Body of pancreas (tissue), 4 donors: ENCODE results near the gene RNF213. TPM values are rescaled to one million over a fixed set of nuclear protein-coding genes. Genes with fewer than 3 reads are reported as not detected.

ENCODE experiments used
- ATAC-seq: fragments of 150-250 bp; one replicate; pipeline ENCODE4 v1.9.1; 2016
- DNase-seq, 4 donors: peaks; one replicate each; pipeline ENCODE4 v3.0.0-alpha.2; 2019
- H3K27ac ChIP-seq, 4 donors: fragments of 200-600 bp; sonication (generic); 1 replicate in 3 of 4; 2 replicates in 1 of 4; pipeline versions ENCODE4 v1.5.1 to v1.6.1; 2016 to 2019; ENCODE audit warnings: mild to moderate bottlenecking in 1 of 4, mixed read lengths in 1 of 4, moderate library complexity in 1 of 4
- H3K27me3 ChIP-seq, 2 donors: fragments of 200-600 bp; sonication (generic); one replicate each; pipeline ENCODE4 v1.6.0; 2016; ENCODE audit warnings: mild to moderate bottlenecking in 1 of 2
- H3K36me3 ChIP-seq, 2 donors: fragments of 200-600 bp; sonication (generic); replicated peaks in 1 of 2; 2 replicates each; pipeline ENCODE4 v1.5.1; 2016; ENCODE audit warnings: low read depth in 2 of 2; ENCODE audit not compliant: insufficient read depth in 1 of 2
- H3K4me1 ChIP-seq: fragments of 200-600 bp; sonication (generic); one replicate; pipeline ENCODE4 v1.6.0; 2016
- H3K4me3 ChIP-seq, 2 donors: fragments of 200-600 bp; sonication (generic); 1 replicate in 1 of 2; 2 replicates in 1 of 2; pipeline ENCODE4 v1.5.1; 2016 to 2019
- H3K9me3 ChIP-seq, 3 donors: fragments of 200-600 bp; sonication (generic); 1 replicate in 2 of 3; 2 replicates in 1 of 3; pipeline ENCODE4 v1.5.1; 2016
- POLR2A ChIP-seq, 3 donors: fragments of 450-650 bp; IDR thresholded peaks; one replicate each; pipeline ENCODE4 v1.6.1; 2016; ENCODE audit warnings: antibody characterized with exemption in 3 of 3, mild to moderate bottlenecking in 2 of 3
- WGBS, 2 donors: methylation state at CpG; one replicate each; pipeline ENCODE4 v1.1.5; 2017; 5-methylcytosine and 5-hydroxymethylcytosine counted together
- intact Hi-C: fragments of 100-400 bp; cut with DNase I; formaldehyde crosslinking; loops from one replicate; pipeline ENCODE4 v1.15.1; 2023
- total RNA-seq, 2 donors: library from RNA; depleted of rRNA; stranded (reverse); fragments of >200 nt; gene quantifications; one replicate each; pipeline ENCODE4 v1.1.0, GENCODE V29; 2016
- TF ChIP-seq, protein P1 (sequence below), 7 experiments: fragments of 450-650 bp in 4 of 7; fragments of 200-600 bp in 3 of 7; sonication (generic) in 3 of 7; IDR thresholded peaks; one replicate each; pipeline ENCODE4 v1.5.1; 2016 to 2019; ENCODE audit warnings: antibody characterized with exemption in 7 of 7

The RNF213 gene
- total RNA-seq, 2 donors from 2014 or later = 60.7 to 69.5 TPM

GRCh38 chr17:80345841-80346497 lies 85.3 kb downstream of the RNF213 start:
- no peak for TF ChIP-seq POLR2A (IDR thresholded peaks at IDR 0.05)
- TF ChIP-seq, protein P1, sequence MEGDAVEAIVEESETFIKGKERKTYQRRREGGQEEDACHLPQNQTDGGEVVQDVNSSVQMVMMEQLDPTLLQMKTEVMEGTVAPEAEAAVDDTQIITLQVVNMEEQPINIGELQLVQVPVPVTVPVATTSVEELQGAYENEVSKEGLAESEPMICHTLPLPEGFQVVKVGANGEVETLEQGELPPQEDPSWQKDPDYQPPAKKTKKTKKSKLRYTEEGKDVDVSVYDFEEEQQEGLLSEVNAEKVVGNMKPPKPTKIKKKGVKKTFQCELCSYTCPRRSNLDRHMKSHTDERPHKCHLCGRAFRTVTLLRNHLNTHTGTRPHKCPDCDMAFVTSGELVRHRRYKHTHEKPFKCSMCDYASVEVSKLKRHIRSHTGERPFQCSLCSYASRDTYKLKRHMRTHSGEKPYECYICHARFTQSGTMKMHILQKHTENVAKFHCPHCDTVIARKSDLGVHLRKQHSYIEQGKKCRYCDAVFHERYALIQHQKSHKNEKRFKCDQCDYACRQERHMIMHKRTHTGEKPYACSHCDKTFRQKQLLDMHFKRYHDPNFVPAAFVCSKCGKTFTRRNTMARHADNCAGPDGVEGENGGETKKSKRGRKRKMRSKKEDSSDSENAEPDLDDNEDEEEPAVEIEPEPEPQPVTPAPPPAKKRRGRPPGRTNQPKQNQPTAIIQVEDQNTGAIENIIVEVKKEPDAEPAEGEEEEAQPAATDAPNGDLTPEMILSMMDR (IDR thresholded peaks at IDR 0.05) = no peak
- ATAC-seq (no peak), DNase-seq (no peak)
- H3K27me3 ChIP-seq = no peaks in the 10 kb centered on the region
- intact Hi-C loops = no loop called here
- H3K4me3 ChIP-seq = no peak overlapping the region
- H3K9me3 ChIP-seq = no peaks in the 10 kb centered on the region
- no peak overlapping the region for H3K27ac ChIP-seq
- H3K4me1 ChIP-seq = no peaks in the 10 kb centered on the region
- peaks cover 29 to 61% of the 10 kb centered on the region in 2 donors for H3K36me3 ChIP-seq
- 96 to 97% methylated on average over 25 to 27 of the region's 27 CpGs for WGBS, 2 donors

DNA sequence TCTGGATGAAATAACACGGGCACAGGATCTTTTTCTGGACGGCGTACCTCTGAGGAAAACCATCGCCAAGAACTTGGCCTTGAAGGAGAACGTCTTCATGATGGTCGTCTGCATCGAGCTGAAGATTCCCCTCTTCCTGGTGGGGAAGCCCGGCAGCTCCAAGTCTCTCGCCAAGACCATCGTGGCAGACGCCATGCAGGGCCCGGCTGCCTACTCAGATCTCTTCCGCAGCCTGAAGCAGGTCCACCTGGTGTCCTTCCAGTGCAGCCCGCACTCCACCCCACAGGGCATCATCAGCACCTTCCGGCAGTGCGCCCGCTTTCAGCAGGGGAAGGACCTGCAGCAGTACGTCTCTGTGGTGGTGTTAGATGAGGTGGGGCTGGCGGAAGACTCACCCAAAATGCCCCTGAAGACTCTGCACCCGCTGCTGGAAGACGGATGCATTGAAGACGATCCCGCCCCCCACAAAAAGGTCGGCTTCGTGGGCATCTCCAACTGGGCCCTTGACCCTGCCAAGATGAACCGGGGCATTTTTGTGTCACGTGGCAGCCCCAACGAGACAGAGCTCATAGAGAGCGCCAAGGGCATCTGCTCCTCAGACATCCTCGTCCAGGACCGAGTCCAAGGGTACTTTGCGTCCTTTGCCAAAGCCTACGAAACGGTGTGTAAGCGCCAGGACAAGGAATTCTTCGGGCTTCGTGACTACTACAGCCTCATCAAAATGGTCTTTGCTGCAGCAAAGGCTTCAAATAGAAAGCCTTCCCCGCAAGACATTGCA lies 86.0 kb downstream of the RNF213 start:
- no peaks in the 10 kb centered on the region for H3K4me1 ChIP-seq
- H3K27me3 ChIP-seq = no peaks in the 10 kb centered on the region
- no peak overlapping the region for H3K4me3 ChIP-seq
- H3K9me3 ChIP-seq = no peaks in the 10 kb centered on the region
- no peak overlapping the region for H3K27ac ChIP-seq
- TF ChIP-seq, protein P1 (IDR thresholded peaks at IDR 0.05) = no peak
- TF ChIP-seq POLR2A (IDR thresholded peaks at IDR 0.05) = no peak
- DNase-seq (no peak), ATAC-seq (no peak)
- WGBS, 2 donors = 94 to 96% methylated on average over 30 to 37 of the region's 38 CpGs
- intact Hi-C loops = no loop called here
- H3K36me3 ChIP-seq = peaks cover 29 to 65% of the 10 kb centered on the region in 2 donors

- WGBS, 2 donors = 92 to 98% methylated on average over 19 of the region's 19 CpGs
- intact Hi-C loops = no loop called here
- TF ChIP-seq POLR2A (IDR thresholded peaks at IDR 0.05) = no peak
- TF ChIP-seq, protein P1 (IDR thresholded peaks at IDR 0.05) = no peak
- H3K9me3 ChIP-seq = no peaks in the 10 kb centered on the region
- no peak for DNase-seq
- peaks cover 36 to 68% of the 10 kb centered on the region in 2 donors for H3K36me3 ChIP-seq
- H3K27ac ChIP-seq = no peak overlapping the region
- no peaks in the 10 kb centered on the region for H3K27me3 ChIP-seq
- H3K4me1 ChIP-seq = no peaks in the 10 kb centered on the region
- H3K4me3 ChIP-seq = no peak overlapping the region
- no peak for ATAC-seq
Measured at GRCh38 chr17:80347536-80347935, 86.9 kb downstream of the RNF213 start.

GRCh38 chr17:80347948-80348351 lies 87.3 kb downstream of the RNF213 start:
- H3K4me1 ChIP-seq = no peaks in the 10 kb centered on the region
- H3K4me3 ChIP-seq = no peak overlapping the region
- H3K9me3 ChIP-seq = no peaks in the 10 kb centered on the region
- ATAC-seq (no peak), DNase-seq (no peak)
- 94 to 95% methylated on average over 24 of the region's 24 CpGs for WGBS, 2 donors
- H3K36me3 ChIP-seq = peaks cover 35 to 71% of the 10 kb centered on the region in 2 donors
- H3K27ac ChIP-seq = no peak overlapping the region
- H3K27me3 ChIP-seq = no peaks in the 10 kb centered on the region
- no peak for TF ChIP-seq POLR2A (IDR thresholded peaks at IDR 0.05)
- TF ChIP-seq, protein P1 (IDR thresholded peaks at IDR 0.05) = no peak
- intact Hi-C loops = no loop called here
